ENCODE measurements around the gene MASP2. TPM values are rescaled to one million over a fixed set of nuclear protein-coding genes. Genes with fewer than 3 reads are reported as not detected.
A peak's percentile ranks its signal among the peaks of the same experiment; 100 is the strongest.

The MASP2 gene
- total and polyA plus RNA-seq, 9 of the 15 experiments (the other 6 are each of a cell fraction or from before 2014, with no cell fraction given) = 0.01 to 0.23 (median 0.06) TPM; not detected in 3

DNA sequence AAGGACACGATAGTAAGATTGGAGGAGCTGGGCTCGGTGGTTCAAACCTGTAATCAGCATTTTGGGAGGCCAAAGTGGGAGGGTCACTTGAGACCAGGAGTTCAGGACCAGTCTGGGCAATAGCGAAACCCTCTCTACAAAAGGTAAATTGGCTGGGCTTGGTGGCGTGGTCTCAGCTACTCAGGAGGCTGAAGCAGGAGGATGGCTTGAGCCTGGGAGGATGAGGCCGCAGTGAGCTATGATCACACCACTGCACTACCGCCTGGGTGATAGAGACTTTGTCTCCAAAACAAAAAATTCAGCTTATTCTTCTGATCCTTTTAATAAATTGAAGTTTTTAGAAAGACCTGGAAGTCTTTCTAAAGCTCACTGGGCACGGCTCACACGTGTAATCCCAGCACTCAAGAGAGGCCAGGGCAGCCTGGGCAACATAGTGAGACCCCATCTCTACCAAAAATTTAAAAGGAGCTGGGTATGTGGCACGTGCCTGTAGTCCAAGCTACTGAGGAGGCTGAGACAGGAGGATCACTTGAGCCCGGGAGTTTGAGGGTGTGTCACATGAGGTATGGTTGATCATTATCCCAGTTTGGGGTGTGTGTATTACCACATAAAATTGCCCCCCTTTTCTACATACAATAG, 15.3 kb downstream of the MASP2 start:
- ChIA-PET POLR2A (interaction anchor here (0.6 to 2.6 kb wide), 6 partner anchors 10 to 632 kb away, joined by 3 to 17 read pairs (median 4); partner anchors contain the start of gene FBXO6), CTCF (ENCODE audit: low intra/inter-chr PET ratio) (no interaction called here)
- Histone ChIP-seq H3K4me1 (replicated peaks in 1 of 2; ENCODE audit: control insufficient read depth in 2 of 2, insufficient read depth in 2 of 2, low read length in 2 of 2) (no peaks in the 10 kb centered on the region), H3K9ac (ENCODE audit: insufficient read depth in 1 of 2, low read depth in 2 of 2, low read length in 2 of 2) (no peak overlapping the region), H3K79me2 (ENCODE audit: control insufficient read depth, insufficient read depth, low read length) (no peaks in the 10 kb centered on the region), H2AFZ (ENCODE audit: low read depth, low read length) (no peak overlapping the region), H4K20me1 (replicated peaks; ENCODE audit: control insufficient read depth, insufficient read depth, low read length) (no peaks in the 10 kb centered on the region), H3K4me3 (no peak overlapping the region), H3K36me3 (ENCODE audit: control insufficient read depth, insufficient read depth, low read length) (peaks cover 7% of the 10 kb centered on the region; the same call in 1 of the 3 replicates), H3K9me1 (ENCODE audit: control insufficient read depth, insufficient read depth, low read length) (no peaks in the 10 kb centered on the region), H3K27ac (ENCODE audit: extremely low read depth, low read depth, low read length) (no peak overlapping the region), H3K4me2 (ENCODE audit: insufficient read depth, low read length) (no peak overlapping the region), H3K27me3 (ENCODE audit: control insufficient read depth in 2 of 2, insufficient read depth in 2 of 2, low read length in 2 of 2) (peaks cover 8 to 17% of the 10 kb centered on the region in 2 experiments), H3K9me3 (replicated peaks; ENCODE audit: control insufficient read depth, insufficient read depth, low read depth, low read length) (no peaks in the 10 kb centered on the region)
- FAIRE-seq = no peak
- no peak for DNase-seq (ENCODE audit: extremely low read depth in 1 of 4, low spot score in 3 of 4)
- BruUV-seq (replicated peaks) = no TSS peak
- 49% methylated on average over 10 of the region's 10 CpGs for WGBS (ENCODE audit: insufficient coverage, low coverage, missing lambda C conversion rate)
- intact Hi-C loops (cut with micrococcal nuclease) = loop anchor here (10.0 kb wide), 2 partner anchors 303 to 693 kb away; no protein-coding TSS in a partner anchor
- ATAC-seq = no peak; the same call in 2 of the 3 replicates
- in situ Hi-C loops (cut with MboI) = loop anchor here (5.0 kb wide), 1 partner anchor 606 kb away; no protein-coding TSS in a partner anchor
- peak; percentile 26; the same call in 1 of the 2 replicates for TF ChIP-seq BHLHE40 (IDR thresholded peaks at IDR 0.05; ENCODE audit: low read length)
- peak; percentile 72 for TF ChIP-seq ZNF121 (CRISPR knock-in tag; conservative IDR thresholded peaks at IDR 0.05)
- TF ChIP-seq RBM25 (IDR thresholded peaks at IDR 0.05; ENCODE audit: low read depth, low read length, severe bottlenecking) = peak; percentile 20
- no peak for TF ChIP-seq FOXJ3 (CRISPR knock-in tag; IDR thresholded peaks at IDR 0.05)

DNA sequence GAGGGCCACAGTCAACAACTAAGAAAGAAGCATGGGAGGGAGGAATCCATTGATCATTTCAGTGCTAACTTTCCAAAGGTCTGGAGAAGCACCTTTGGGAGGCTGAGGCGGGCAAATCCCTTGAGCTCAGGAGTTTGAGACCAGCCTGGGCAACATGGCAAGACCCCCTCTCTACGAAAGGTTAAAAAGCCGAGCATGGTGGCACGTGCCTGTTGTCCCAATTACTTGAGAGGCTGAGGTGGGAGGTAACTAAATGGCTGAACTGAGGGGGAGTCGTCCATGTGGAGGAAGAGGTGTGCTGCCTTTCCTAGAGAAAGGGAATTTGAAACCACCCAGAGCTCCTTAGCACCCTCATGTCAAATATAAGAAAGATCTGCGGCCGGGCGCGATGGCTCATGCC, 16.2 kb downstream of the MASP2 start:
- no peak overlapping the region for H3K27ac ChIP-seq (ENCODE audit: extremely low read depth, low read depth, low read length)
- DNase-seq (ENCODE audit: extremely low read depth in 1 of 4, low spot score in 3 of 4) (no peak), ATAC-seq (no peak), FAIRE-seq (no peak)
- 69% methylated on average over 9 of the region's 9 CpGs for WGBS (ENCODE audit: insufficient coverage, low coverage, missing lambda C conversion rate)
- no peak overlapping the region for H3K4me2 ChIP-seq (ENCODE audit: insufficient read depth, low read length)
- in situ Hi-C loops (cut with MboI) = loop anchor here (5.0 kb wide), 1 partner anchor 606 kb away; no protein-coding TSS in a partner anchor
- no peaks in the 10 kb centered on the region for H3K79me2 ChIP-seq (ENCODE audit: control insufficient read depth, insufficient read depth, low read length)
- POLR2A ChIA-PET = interaction anchor here (0.6 to 2.6 kb wide), 3 partner anchors 9 to 170 kb away, joined by 4 to 17 read pairs (median 5); no protein-coding TSS in a partner anchor
- H3K4me3 ChIP-seq = no peak overlapping the region
- H2AFZ ChIP-seq (ENCODE audit: low read depth, low read length) = no peak overlapping the region
- H3K36me3 ChIP-seq (ENCODE audit: control insufficient read depth, insufficient read depth, low read length) = peaks cover 15% of the 10 kb centered on the region; the same call in 2 of the 3 replicates
- H3K9me1 ChIP-seq (ENCODE audit: control insufficient read depth, insufficient read depth, low read length) = no peaks in the 10 kb centered on the region
- no TSS peak for BruUV-seq (replicated peaks)
- peaks cover 8 to 17% of the 10 kb centered on the region in 2 experiments; a peak in 4 of 5 replicates for H3K27me3 ChIP-seq (ENCODE audit: control insufficient read depth in 2 of 2, insufficient read depth in 2 of 2, low read length in 2 of 2)
- CTCF ChIA-PET (ENCODE audit: low intra/inter-chr PET ratio) = no interaction called here
- no peaks in the 10 kb centered on the region for H3K4me1 ChIP-seq (replicated peaks in 1 of 2; ENCODE audit: control insufficient read depth in 2 of 2, insufficient read depth in 2 of 2, low read length in 2 of 2)
- H3K9ac ChIP-seq (ENCODE audit: insufficient read depth in 1 of 2, low read depth in 2 of 2, low read length in 2 of 2) = no peak overlapping the region
- H4K20me1 ChIP-seq (replicated peaks; ENCODE audit: control insufficient read depth, insufficient read depth, low read length) = no peaks in the 10 kb centered on the region
- no peaks in the 10 kb centered on the region for H3K9me3 ChIP-seq (replicated peaks; ENCODE audit: control insufficient read depth, insufficient read depth, low read depth, low read length)
- intact Hi-C loops (cut with micrococcal nuclease) = loop anchor here (10.0 kb wide), 2 partner anchors 304 to 694 kb away; no protein-coding TSS in a partner anchor
- TF ChIP-seq COPS2 (conservative IDR thresholded peaks at IDR 0.05) = no peak
- TF ChIP-seq IRF2 (CRISPR knock-in tag; IDR thresholded peaks at IDR 0.05) = no peak
- TF ChIP-seq, protein P1, sequence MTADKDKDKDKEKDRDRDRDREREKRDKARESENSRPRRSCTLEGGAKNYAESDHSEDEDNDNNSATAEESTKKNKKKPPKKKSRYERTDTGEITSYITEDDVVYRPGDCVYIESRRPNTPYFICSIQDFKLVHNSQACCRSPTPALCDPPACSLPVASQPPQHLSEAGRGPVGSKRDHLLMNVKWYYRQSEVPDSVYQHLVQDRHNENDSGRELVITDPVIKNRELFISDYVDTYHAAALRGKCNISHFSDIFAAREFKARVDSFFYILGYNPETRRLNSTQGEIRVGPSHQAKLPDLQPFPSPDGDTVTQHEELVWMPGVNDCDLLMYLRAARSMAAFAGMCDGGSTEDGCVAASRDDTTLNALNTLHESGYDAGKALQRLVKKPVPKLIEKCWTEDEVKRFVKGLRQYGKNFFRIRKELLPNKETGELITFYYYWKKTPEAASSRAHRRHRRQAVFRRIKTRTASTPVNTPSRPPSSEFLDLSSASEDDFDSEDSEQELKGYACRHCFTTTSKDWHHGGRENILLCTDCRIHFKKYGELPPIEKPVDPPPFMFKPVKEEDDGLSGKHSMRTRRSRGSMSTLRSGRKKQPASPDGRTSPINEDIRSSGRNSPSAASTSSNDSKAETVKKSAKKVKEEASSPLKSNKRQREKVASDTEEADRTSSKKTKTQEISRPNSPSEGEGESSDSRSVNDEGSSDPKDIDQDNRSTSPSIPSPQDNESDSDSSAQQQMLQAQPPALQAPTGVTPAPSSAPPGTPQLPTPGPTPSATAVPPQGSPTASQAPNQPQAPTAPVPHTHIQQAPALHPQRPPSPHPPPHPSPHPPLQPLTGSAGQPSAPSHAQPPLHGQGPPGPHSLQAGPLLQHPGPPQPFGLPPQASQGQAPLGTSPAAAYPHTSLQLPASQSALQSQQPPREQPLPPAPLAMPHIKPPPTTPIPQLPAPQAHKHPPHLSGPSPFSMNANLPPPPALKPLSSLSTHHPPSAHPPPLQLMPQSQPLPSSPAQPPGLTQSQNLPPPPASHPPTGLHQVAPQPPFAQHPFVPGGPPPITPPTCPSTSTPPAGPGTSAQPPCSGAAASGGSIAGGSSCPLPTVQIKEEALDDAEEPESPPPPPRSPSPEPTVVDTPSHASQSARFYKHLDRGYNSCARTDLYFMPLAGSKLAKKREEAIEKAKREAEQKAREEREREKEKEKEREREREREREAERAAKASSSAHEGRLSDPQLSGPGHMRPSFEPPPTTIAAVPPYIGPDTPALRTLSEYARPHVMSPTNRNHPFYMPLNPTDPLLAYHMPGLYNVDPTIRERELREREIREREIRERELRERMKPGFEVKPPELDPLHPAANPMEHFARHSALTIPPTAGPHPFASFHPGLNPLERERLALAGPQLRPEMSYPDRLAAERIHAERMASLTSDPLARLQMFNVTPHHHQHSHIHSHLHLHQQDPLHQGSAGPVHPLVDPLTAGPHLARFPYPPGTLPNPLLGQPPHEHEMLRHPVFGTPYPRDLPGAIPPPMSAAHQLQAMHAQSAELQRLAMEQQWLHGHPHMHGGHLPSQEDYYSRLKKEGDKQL (CRISPR knock-in tag; IDR thresholded peaks at IDR 0.05; ENCODE audit: borderline replicate concordance) = no peak
- TF ChIP-seq RHOXF2B (CRISPR knock-in tag; conservative IDR thresholded peaks at IDR 0.05) = 0 out of 2 replicates have a peak, but pooled peaks have one; percentile 17
- TF ChIP-seq GTF2A2 (tag; IDR thresholded peaks at IDR 0.05) = no peak
